Ascending aorta (tissue), 2 donors: ENCODE results near the gene IMMT. TPM values are rescaled to one million over a fixed set of nuclear protein-coding genes. Genes with fewer than 3 reads are reported as not detected.

Experiments
- DNase-seq, 2 donors: peaks; one replicate each; pipeline ENCODE4 v3.0.0-alpha.2; 2019; ENCODE audit warnings: low spot score in 2 of 2
- H3K27ac ChIP-seq, 2 donors: fragments of 200-600 bp; sonication (generic); one replicate each; pipeline ENCODE4 v1.5.1; 2016 to 2017; ENCODE audit warnings: mild to moderate bottlenecking in 1 of 2
- H3K27me3 ChIP-seq: fragments of 200-600 bp; sonication (generic); one replicate; pipeline ENCODE4 v1.5.1; 2017
- H3K36me3 ChIP-seq, 2 donors: fragments of 200-600 bp; sonication (generic); one replicate each; pipeline ENCODE4 v1.5.1; 2016
- H3K4me1 ChIP-seq, 2 donors: fragments of 200-600 bp; sonication (generic); one replicate each; pipeline ENCODE4 v1.5.1; 2016 to 2017; ENCODE audit warnings: mild to moderate bottlenecking in 1 of 2
- H3K4me3 ChIP-seq, 2 donors: fragments of 200-600 bp; sonication (generic); one replicate each; pipeline ENCODE4 v1.5.1; 2016 to 2017; ENCODE audit warnings: mild to moderate bottlenecking in 1 of 2
- H3K9me3 ChIP-seq, 2 donors: fragments of 200-600 bp; sonication (generic); one replicate each; pipeline ENCODE4 v1.5.1; 2016
- CTCF ChIP-seq, 3 experiments: fragments of 200-600 bp in 2 of 3; fragments of 450-650 bp in 1 of 3; sonication (generic) in 2 of 3; IDR thresholded peaks; one replicate each; pipeline ENCODE4 v1.5.1; 2016 to 2019; ENCODE audit warnings: antibody characterized with exemption in 3 of 3, mild to moderate bottlenecking in 1 of 3, moderate library complexity in 1 of 3
- intact Hi-C: fragments of 100-400 bp; cut with DNase I; formaldehyde crosslinking; loops from one replicate; pipeline ENCODE4 v1.15.1; 2023
- total RNA-seq: library from RNA; depleted of rRNA; stranded (reverse); fragments of >200 nt; gene quantifications from one replicate; pipeline ENCODE4 v1.1.0, GENCODE V29; 2016

The IMMT gene
- total RNA-seq, 1 donor from 2014 or later = 97.1 TPM

GRCh38 chr2:86219896-86220295, 24.6 kb upstream of the IMMT start:
- peaks cover 22 to 31% of the 10 kb centered on the region in 2 donors for H3K4me1 ChIP-seq
- intact Hi-C loops = loop anchor here (5.0 kb wide), 2 partner anchors 77 to 402 kb away; partner anchors contain the start of gene RNF103
- H3K4me3 ChIP-seq = no peak overlapping the region
- no peaks in the 10 kb centered on the region for H3K9me3 ChIP-seq
- TF ChIP-seq CTCF (IDR thresholded peaks at IDR 0.05) = no peak
- peaks cover 2 to 6% of the 10 kb centered on the region in 2 donors for H3K36me3 ChIP-seq
- no peaks in the 10 kb centered on the region for H3K27me3 ChIP-seq
- DNase-seq = no peak
- H3K27ac ChIP-seq = no peak overlapping the region

- intact Hi-C loops = no loop called here
- H3K27ac ChIP-seq = no peak overlapping the region
Measured at GRCh38 chr2:86218124-86218523, 22.9 kb upstream of the IMMT start.

GRCh38 chr2:86216575-86217555, 21.6 kb upstream of the IMMT start:
- no peak for DNase-seq
- H3K9me3 ChIP-seq = no peaks in the 10 kb centered on the region
- H3K27ac ChIP-seq = no peak overlapping the region
- no peak for TF ChIP-seq CTCF (IDR thresholded peaks at IDR 0.05)
- H3K4me3 ChIP-seq = no peak overlapping the region
- H3K4me1 ChIP-seq = peaks cover 2 to 6% of the 10 kb centered on the region in 2 donors
- intact Hi-C loops = no loop called here
- no peaks in the 10 kb centered on the region for H3K27me3 ChIP-seq
- H3K36me3 ChIP-seq = peaks cover 14 to 16% of the 10 kb centered on the region in 2 donors

More at GRCh38 chr2:86218124-86218523, 22.9 kb upstream of the IMMT start:
- Histone ChIP-seq H3K4me1 (peaks cover 10 to 13% of the 10 kb centered on the region in 2 donors), H3K4me3 (no peak overlapping the region), H3K36me3 (peaks cover 6 to 8% of the 10 kb centered on the region in 2 donors), H3K9me3 (no peaks in the 10 kb centered on the region), H3K27me3 (no peaks in the 10 kb centered on the region)
- no peak for DNase-seq
- TF ChIP-seq CTCF (IDR thresholded peaks at IDR 0.05) = no peak

- Histone ChIP-seq H3K9me3 (no peaks in the 10 kb centered on the region), H3K36me3 (peaks cover 26 to 34% of the 10 kb centered on the region in 2 donors), H3K4me3 (no peak overlapping the region), H3K27me3 (no peaks in the 10 kb centered on the region), H3K27ac (no peak overlapping the region), H3K4me1 (no peaks in the 10 kb centered on the region)
- intact Hi-C loops = no loop called here
- DNase-seq = no peak
- no peak for TF ChIP-seq CTCF (IDR thresholded peaks at IDR 0.05)
Measured at GRCh38 chr2:86214503-86214832, 19.2 kb upstream of the IMMT start.

- Histone ChIP-seq H3K27ac (peak overlapping the region in 1 of 2 donors; percentile 35), H3K4me3 (no peak overlapping the region), H3K36me3 (peaks cover 30 to 40% of the 10 kb centered on the region in 2 donors), H3K4me1 (no peaks in the 10 kb centered on the region), H3K27me3 (no peaks in the 10 kb centered on the region), H3K9me3 (no peaks in the 10 kb centered on the region)
- intact Hi-C loops = no loop called here
- no peak for DNase-seq
- no peak for TF ChIP-seq CTCF (IDR thresholded peaks at IDR 0.05)
Measured at GRCh38 chr2:86213699-86214502, 18.6 kb upstream of the IMMT start.
